Adipocyte (in vitro differentiated cells): Measurements from ENCODE around the gene NFATC1.
A peak's percentile ranks its signal among the peaks of the same experiment; 100 is the strongest.

Experiments
- DNase-seq: peaks from one replicate; pipeline ENCODE4 v3.0.0-alpha.2; 2015; ENCODE audit warnings: low read depth
- H3K27me3 ChIP-seq: replicated peaks from 2 replicates; pipeline ENCODE4 v1.7.0; 2013; ENCODE audit warnings: mild to moderate bottlenecking, low read length, moderate library complexity; ENCODE audit not compliant: control insufficient read depth, insufficient read depth
- H3K36me3 ChIP-seq: 2 replicates; pipeline ENCODE4 v1.7.0; 2013; ENCODE audit warnings: low read length, mild to moderate bottlenecking, moderate library complexity; ENCODE audit not compliant: control insufficient read depth, insufficient read depth, severe bottlenecking
- H3K4me1 ChIP-seq: 2 replicates; pipeline ENCODE4 v1.7.0; 2013; ENCODE audit warnings: mild to moderate bottlenecking, low read length, moderate library complexity; ENCODE audit not compliant: control insufficient read depth, insufficient read depth
- H3K4me3 ChIP-seq: 2 replicates; pipeline ENCODE4 v1.7.0; 2013; ENCODE audit warnings: mild to moderate bottlenecking, low read length, moderate library complexity
- H3K9ac ChIP-seq: 2 replicates; pipeline ENCODE4 v1.7.0; 2013; ENCODE audit warnings: mild to moderate bottlenecking, low read length, moderate library complexity
- H3K9me3 ChIP-seq: 2 replicates; pipeline ENCODE4 v1.7.0; 2013; ENCODE audit warnings: mild to moderate bottlenecking, low read length, moderate library complexity; ENCODE audit not compliant: control insufficient read depth

The NFATC1 gene

DNA sequence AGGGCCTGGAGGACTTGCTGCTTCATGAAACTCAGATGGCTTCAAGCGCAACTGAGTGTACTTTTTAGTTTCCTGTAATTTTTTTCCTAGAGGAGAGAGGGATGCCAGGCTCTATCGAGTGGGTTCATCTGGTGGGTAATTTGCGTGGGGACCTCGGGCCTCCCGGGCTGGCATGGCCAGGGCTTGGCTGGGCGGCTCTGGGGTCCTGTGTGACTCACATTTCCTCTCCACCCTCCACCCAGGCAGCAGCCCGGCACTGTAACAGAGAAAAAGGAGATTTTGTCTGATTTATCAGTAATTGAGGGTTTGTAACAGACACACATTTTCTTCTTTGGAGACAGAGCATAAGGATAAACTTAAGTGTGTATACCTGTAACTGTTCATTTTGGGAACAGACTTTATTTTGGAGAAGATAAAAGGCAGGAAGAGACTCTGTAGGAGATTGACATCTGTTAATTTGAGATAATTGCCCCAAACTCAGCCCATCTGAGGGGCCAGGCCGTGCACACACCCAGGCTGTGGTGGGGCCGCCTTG, 64.3 kb downstream of the NFATC1 start:
- DNase-seq: peak; percentile 28
- Histone ChIP-seq H3K4me3 (no peak overlapping the region), H3K27me3 (no peaks in the 10 kb centered on the region), H3K36me3 (no peaks in the 10 kb centered on the region), H3K4me1 (peaks cover 6% of the 10 kb centered on the region), H3K9me3 (no peaks in the 10 kb centered on the region), H3K9ac (no peak overlapping the region)

DNA sequence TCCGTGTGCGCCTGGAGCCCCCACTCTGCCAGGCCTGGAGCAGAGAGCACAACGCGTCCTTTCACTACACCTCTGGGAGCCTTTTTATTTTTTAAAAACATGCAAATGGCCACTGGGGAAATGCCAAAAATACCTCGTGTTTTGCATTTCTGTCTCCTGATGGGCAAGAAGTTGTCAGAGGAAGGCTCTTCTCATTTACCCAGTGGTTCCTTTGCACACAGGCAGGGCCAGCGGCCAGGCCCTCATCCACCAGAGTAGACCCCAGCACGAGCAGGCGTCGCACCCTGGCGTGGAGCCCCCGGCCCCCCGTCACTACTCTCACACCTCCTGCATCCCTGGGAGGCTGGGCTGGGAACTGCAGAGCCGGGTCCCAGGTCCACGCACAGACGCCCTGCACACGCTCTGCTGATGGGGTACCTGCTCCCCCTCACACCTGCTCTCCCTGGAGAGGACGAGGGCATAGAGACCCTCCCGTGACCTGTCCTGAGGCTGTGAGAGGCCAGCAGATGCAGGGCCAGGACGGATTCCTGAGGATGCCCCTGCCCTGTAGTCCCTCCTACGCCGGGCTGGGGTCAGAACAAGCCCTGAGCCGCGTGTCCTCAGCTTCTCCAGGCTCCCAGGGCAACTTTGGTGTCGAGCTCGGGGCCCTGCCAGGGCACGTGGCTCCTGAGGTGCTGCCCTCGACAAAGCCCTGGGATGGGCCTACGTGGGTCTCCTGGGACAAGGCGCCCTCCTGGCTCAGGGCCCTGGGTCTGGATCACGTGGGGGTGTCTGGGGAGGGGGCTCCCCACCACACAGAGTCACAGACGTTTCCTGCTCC, 65.0 kb downstream of the NFATC1 start:
- H3K36me3 ChIP-seq: no peaks in the 10 kb centered on the region
- H3K9me3 ChIP-seq: no peaks in the 10 kb centered on the region
- H3K9ac ChIP-seq: no peak overlapping the region
- H3K27me3 ChIP-seq: no peaks in the 10 kb centered on the region
- no peak overlapping the region for H3K4me3 ChIP-seq
- peak; percentile 21 for DNase-seq
- H3K4me1 ChIP-seq: peaks cover 6% of the 10 kb centered on the region

DNA sequence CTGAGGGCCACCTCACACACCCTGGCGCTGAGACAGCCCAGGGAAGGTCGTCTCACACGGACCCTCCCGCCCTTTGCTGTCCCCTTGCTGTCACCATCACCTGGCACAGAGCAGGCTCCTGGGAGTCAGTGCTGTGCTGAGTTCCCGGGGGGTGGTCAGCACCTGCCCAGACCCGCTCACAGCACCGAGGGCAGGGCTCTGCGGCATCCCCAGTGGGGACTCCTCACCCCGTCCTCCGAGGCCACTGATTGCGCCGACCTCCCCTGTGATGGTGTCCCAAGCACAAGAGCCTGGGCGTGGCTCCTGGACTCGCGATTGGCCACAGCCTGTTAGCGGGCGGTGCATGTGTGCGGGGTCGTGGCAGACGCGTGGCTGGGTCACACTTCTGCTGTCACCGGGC, 65.9 kb downstream of the NFATC1 start:
- Histone ChIP-seq H3K9ac (no peak overlapping the region), H3K36me3 (no peaks in the 10 kb centered on the region), H3K27me3 (no peaks in the 10 kb centered on the region), H3K4me1 (peaks cover 6% of the 10 kb centered on the region), H3K9me3 (no peaks in the 10 kb centered on the region), H3K4me3 (no peak overlapping the region)
- DNase-seq: no peak

DNA sequence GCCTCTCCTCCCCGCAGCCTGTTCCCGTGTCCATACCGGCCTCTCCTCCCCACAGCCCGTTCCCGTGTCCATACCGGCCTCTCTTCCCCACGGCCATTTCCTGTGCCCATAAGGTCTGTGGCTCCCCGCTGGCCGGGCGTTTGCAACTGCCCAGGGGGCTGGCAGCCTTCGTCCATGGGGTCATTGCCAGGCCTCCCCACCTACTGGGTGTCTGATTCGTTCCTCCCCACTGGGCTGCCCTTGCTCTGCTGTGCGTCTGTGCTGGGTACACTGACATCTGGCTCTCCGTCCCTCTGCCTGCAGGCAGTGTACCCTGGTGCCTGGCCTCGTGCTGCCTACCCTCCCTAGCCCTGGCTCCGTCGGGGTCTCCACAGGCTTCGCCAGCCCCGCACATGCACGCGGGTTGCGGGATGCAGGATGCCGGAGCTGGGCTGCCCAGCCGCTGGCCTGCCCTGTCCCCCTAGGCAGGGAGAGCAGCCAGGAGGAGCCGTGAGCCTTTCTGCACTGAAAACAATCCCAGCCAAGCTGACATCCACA, 67.8 kb downstream of the NFATC1 start:
- no peaks in the 10 kb centered on the region for H3K36me3 ChIP-seq
- no peak for DNase-seq
- H3K27me3 ChIP-seq: no peaks in the 10 kb centered on the region
- no peak overlapping the region for H3K9ac ChIP-seq
- H3K4me3 ChIP-seq: no peak overlapping the region
- no peaks in the 10 kb centered on the region for H3K9me3 ChIP-seq
- H3K4me1 ChIP-seq: peaks cover 6% of the 10 kb centered on the region

DNA sequence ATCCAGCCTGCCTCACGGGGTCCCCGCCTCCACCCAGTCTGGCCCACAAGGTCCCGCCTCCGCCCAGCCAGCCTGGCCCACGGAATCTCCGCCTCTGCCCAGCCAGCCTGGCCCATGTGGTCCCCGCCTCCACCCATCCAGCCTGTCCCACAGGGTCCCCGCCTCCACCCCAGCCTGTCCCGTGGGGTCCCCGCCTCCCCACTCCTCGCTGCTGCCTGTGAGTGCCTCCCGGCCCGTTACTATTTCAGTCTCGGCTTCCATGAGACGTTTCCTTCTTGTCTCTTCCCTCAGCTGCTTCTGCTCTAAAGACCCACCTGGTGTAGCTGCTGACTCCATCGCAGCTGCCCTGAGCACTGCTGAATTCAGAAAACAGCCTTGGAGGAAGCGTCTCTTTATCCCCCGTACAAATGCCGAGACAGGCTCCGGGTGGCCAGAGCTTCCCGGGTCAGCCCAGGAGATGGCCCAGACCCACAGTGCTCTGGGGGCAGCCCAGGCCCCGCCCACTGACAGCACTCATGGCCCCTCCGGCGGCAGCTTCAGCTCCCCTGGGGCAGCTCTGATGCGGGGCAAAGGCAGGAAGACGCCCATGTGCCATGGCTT, 69.8 kb downstream of the NFATC1 start:
- H3K4me1 ChIP-seq: no peaks in the 10 kb centered on the region
- no peak for DNase-seq
- H3K9me3 ChIP-seq: no peaks in the 10 kb centered on the region
- no peaks in the 10 kb centered on the region for H3K36me3 ChIP-seq
- no peaks in the 10 kb centered on the region for H3K27me3 ChIP-seq
- H3K9ac ChIP-seq: no peak overlapping the region
- no peak overlapping the region for H3K4me3 ChIP-seq

DNA sequence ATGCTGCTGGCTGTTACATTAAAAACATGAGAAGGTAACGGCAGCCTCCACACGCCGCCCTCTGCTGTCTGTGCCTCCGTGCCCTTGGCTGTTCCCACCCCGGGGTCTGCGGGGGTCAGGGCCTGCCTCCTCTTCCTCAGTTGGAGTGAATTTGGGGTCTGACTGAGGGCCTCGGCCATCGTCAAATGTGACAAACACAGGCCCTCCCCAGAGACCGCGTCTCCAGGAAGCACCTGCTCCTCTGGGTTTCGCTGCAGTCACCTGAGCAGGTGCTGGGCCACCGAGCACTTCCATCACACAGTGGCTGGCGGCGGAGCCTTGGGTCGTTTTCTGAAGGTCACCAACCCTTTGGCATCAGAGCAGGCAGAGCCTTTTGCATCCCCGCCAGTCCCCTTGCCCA, 70.9 kb downstream of the NFATC1 start:
- no peaks in the 10 kb centered on the region for H3K4me1 ChIP-seq
- H3K36me3 ChIP-seq: no peaks in the 10 kb centered on the region
- H3K4me3 ChIP-seq: no peak overlapping the region
- no peak overlapping the region for H3K9ac ChIP-seq
- no peaks in the 10 kb centered on the region for H3K9me3 ChIP-seq
- no peak for DNase-seq
- no peaks in the 10 kb centered on the region for H3K27me3 ChIP-seq

DNA sequence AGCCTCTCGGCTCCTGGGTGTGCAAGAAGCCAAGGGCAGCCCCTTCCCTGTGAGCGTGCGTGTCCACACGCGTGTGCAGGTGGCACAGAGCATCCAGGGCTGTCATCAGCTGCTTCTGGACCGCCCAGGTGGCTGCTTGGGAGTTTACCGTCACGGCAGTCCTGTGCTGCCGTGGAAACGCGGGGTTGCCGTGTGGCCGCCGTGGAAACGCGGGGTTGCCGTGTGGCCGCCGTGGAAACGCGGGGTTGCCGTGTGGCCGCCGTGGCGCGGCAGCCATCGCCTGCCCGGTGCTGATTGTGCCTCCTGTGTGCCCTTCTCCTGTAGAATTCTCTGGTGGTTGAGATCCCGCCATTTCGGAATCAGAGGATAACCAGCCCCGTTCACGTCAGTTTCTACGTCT, 71.4 kb downstream of the NFATC1 start:
- no peak overlapping the region for H3K9ac ChIP-seq
- no peak for DNase-seq
- no peak overlapping the region for H3K4me3 ChIP-seq
- H3K9me3 ChIP-seq: no peaks in the 10 kb centered on the region
- H3K36me3 ChIP-seq: no peaks in the 10 kb centered on the region
- H3K4me1 ChIP-seq: no peaks in the 10 kb centered on the region
- H3K27me3 ChIP-seq: no peaks in the 10 kb centered on the region

DNA sequence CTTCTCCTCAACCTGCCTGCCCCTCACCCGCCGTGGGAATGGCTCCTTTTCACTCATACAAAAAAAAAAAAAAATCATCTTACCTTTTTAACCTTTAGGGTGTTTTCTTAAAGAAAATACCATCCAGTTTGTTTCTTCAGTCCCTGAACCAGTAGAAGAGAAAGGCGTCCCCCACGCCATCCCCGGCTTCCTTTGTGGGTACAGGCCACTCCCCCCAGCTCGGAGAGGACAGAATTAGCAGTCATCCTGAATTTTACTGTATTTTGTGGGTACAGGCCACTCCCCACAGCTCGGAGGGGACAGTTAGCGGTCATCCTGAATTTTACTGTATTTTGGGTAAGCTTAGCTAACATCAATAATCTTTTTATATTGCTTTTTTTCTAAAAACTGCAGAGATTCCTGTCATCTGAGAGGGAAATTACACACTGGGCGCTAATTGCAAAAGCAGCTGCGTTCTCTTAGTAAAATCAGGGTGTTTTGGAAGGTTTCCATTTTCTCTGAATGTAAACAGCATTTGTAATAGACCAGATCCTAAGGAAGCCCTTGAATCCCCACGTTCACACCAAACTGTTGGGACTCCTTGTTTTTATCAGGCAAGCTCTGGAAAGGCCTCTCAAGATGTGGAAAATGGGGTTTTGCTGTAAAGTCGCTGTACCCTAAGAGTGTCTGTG, 72.5 kb downstream of the NFATC1 start:
- Histone ChIP-seq H3K4me1 (no peaks in the 10 kb centered on the region), H3K36me3 (no peaks in the 10 kb centered on the region), H3K9me3 (no peaks in the 10 kb centered on the region), H3K4me3 (no peak overlapping the region), H3K9ac (no peak overlapping the region), H3K27me3 (no peaks in the 10 kb centered on the region)
- DNase-seq: no peak

DNA sequence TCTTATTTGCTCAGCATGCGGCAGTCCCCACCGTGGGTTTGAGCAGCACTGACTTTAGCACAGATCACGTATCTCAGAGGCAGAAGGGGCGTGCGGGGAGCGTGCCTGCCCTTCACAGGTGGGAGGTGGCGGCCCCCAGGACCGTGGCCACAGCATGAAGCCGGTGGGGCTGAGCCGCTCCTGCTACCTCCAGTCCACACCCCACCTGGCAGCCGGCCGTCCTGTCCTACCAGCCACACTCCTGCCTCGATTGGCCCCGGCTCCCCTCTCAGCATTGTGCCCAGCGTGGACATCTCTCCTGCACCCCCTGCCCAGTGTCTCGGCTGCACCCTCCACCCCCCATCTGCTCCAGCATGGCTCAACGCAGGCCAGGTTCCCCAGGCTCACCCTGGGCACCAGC, 73.6 kb downstream of the NFATC1 start:
- no peaks in the 10 kb centered on the region for H3K36me3 ChIP-seq
- no peaks in the 10 kb centered on the region for H3K4me1 ChIP-seq
- no peaks in the 10 kb centered on the region for H3K9me3 ChIP-seq
- no peak overlapping the region for H3K4me3 ChIP-seq
- no peak overlapping the region for H3K9ac ChIP-seq
- DNase-seq: no peak
- no peaks in the 10 kb centered on the region for H3K27me3 ChIP-seq

DNA sequence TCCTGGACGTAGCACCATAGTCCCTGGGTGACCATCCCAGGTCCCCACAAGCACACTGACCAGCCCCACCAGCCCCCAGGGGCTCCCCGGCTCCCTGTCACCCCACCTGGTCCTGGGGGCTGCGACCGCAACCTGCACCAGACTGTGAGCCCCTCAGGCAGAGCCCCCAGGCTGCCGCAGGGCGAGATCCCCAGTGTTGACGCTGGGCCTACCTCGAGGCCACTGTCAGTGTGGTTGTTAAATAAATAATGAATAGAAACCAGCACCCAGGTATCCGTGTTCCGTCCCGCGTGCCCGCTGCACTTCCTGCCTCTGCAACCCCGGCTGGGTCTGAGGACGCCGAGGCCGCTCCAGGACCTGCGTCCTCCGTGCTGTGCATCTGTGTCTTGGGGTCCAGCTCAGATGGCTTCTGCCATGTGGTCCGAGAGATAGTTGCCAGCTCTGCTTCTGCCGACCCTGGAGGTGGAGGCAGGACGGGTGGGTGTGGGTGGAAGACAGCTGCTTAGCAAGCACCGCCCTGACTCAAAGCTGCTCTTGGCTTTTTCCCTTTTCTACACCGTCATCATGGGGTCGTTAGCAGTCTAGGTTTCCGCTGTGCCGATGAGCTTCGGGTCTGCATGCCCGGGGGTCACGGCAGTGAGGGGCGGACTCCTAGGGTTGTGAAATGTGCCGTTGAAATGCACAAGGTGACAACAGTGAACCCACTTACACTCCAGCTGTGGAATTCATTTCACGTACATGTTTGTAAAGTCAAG, 74.2 kb downstream of the NFATC1 start:
- no peak overlapping the region for H3K4me3 ChIP-seq
- no peaks in the 10 kb centered on the region for H3K27me3 ChIP-seq
- no peaks in the 10 kb centered on the region for H3K36me3 ChIP-seq
- no peak overlapping the region for H3K9ac ChIP-seq
- H3K9me3 ChIP-seq: no peaks in the 10 kb centered on the region
- H3K4me1 ChIP-seq: no peaks in the 10 kb centered on the region
- no peak for DNase-seq

DNA sequence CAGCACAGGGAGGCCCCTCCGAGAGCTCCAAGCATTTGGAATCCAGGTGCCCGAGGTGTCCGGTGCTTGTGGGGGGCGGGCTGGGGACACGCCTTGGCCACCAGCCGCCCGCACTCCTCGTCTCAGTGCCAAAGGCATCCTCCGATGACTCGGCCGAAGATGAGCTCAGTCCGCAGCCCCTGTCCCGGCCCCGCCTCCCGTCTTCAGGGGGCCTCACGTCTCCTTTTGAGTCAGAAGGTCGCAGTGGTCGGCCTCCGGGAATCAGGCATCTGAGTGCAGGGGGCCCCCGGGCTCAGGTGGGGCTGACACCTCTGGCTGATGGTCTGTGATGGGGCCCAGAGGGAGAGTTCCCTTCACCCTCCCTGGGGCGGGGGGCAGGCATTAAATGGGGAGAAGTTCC, 74.8 kb downstream of the NFATC1 start:
- Histone ChIP-seq H3K36me3 (no peaks in the 10 kb centered on the region), H3K27me3 (no peaks in the 10 kb centered on the region), H3K9ac (no peak overlapping the region), H3K4me3 (no peak overlapping the region), H3K9me3 (no peaks in the 10 kb centered on the region), H3K4me1 (no peaks in the 10 kb centered on the region)
- DNase-seq: no peak
